H1 (cell line): ENCODE measurements around the gene VPS51. TPM values are rescaled to one million over a fixed set of nuclear protein-coding genes. Genes with fewer than 3 reads are reported as not detected.
A peak's percentile ranks its signal among the peaks of the same experiment; 100 is the strongest.

Experiments used
- CBX8 ChIP-seq: fragments of 300-800, 300-1000 bp; sonication (generic); IDR thresholded peaks from 2 replicates; pipeline ENCODE4 v1.7.1; 2016; ENCODE audit warnings: low read depth, low read length, borderline replicate concordance
- CTBP2 ChIP-seq: IDR thresholded peaks from 2 replicates; pipeline ENCODE4 v1.7.0; 2011; ENCODE audit warnings: borderline replicate concordance, mild to moderate bottlenecking, moderate library complexity, mixed read lengths, low read length; ENCODE audit not compliant: insufficient read depth, insufficient read length
- CTCF ChIP-seq, 3 experiments: IDR thresholded peaks; 1 replicate in 2 of 3; 2 replicates in 1 of 3; pipeline versions ENCODE4 v1.5.1 to v1.6.1; 2011; ENCODE audit warnings: low read length in 3 of 3, mild to moderate bottlenecking in 3 of 3, inconsistent platforms in 2 of 3, low read depth in 1 of 3, moderate library complexity in 1 of 3; ENCODE audit not compliant: insufficient read depth in 1 of 3; ENCODE audit errors: control extremely low read depth in 1 of 3
- RBBP5 ChIP-seq: IDR thresholded peaks from 2 replicates; pipeline ENCODE4 v1.7.1; 2012; ENCODE audit warnings: low read depth, mild to moderate bottlenecking, inconsistent platforms, low read length, moderate library complexity, borderline replicate concordance
- SAP30 ChIP-seq: fragments of 300-600 bp; sonication (generic); IDR thresholded peaks from 2 replicates; pipeline ENCODE4 v1.7.1; 2012; ENCODE audit warnings: low read length, moderate library complexity, mild to moderate bottlenecking, inconsistent platforms; ENCODE audit not compliant: insufficient read depth, insufficient replicate concordance
- SIX5 ChIP-seq: IDR thresholded peaks from 2 replicates; pipeline ENCODE4 v1.6.1; 2011; ENCODE audit warnings: mild to moderate bottlenecking, low read depth, low read length
- USF2 ChIP-seq: IDR thresholded peaks from 2 replicates; pipeline ENCODE4 v1.6.1; 2011; ENCODE audit warnings: low read length, improper control_type of control experiment
- YY1 ChIP-seq: IDR thresholded peaks from 2 replicates; pipeline ENCODE4 v1.6.1; 2011; ENCODE audit warnings: low read depth, mild to moderate bottlenecking, low read length
- polyA plus RNA-seq, 7 experiments: library from polyadenylated mRNA; depleted of rRNA in 3 of 7; stranded (reverse) in 5 of 7; unstranded in 2 of 7; fragments of >200 nt in 5 of 7; fragments of 200-250 nt in 2 of 7; gene quantifications; 1 replicate in 5 of 7; 2 replicates in 1 of 7; 4 replicates in 1 of 7; pipeline versions ENCODE4 v1.2.1 to v1.2.3, GENCODE V29; 2011 to 2013; ENCODE audit warnings: missing spikeins in 2 of 7, mixed read lengths in 2 of 7
- total RNA-seq: library from RNA; stranded (reverse); fragmentation: NEBNext Ultra II Directional; extraction: Animal tissue kit (Norgen Biotek cat#: 25700); gene quantifications from 2 replicates; pipeline ENCODE4 v1.2.1, GENCODE V29; 2021

The VPS51 gene
- total and polyA plus RNA-seq, 2 of the 8 experiments (the other 6 are each of a cell fraction or from before 2014, with no cell fraction given), result 97.4 to 142 TPM

- TF ChIP-seq USF2 (no peak), SIX5 (0 out of 2 replicates have a peak, but pooled peaks have one; percentile 8), YY1 (peak; percentile 58; the same call in 1 of the 2 replicates), CTBP2 (no peak), SAP30 (no peak), CTCF (IDR thresholded peaks at IDR 0.05; ENCODE audit: control extremely low read depth in 1 of 3, insufficient read depth in 1 of 3, low read depth in 1 of 3, low read length in 3 of 3) (no peak; a peak in 1 of 4 replicates), CBX8 (no peak), RBBP5 (peak; percentile 98)
These were observed 12.0 kb upstream of the VPS51 start, which contains the start of the genes CDCA5 and ZFPL1 (continued) for GRCh38 chr11:65083834-65084597.
